H9 (cell line): ENCODE data around the gene NQO1. TPM values are rescaled to one million over a fixed set of nuclear protein-coding genes. Genes with fewer than 3 reads are reported as not detected.

Experiments used
- DNase-seq: peaks from one replicate; pipeline ENCODE4 v3.0.0-alpha.2; 2017
- H2AFZ ChIP-seq: one replicate; pipeline ENCODE4 v1.6.1; 2013; ENCODE audit warnings: mild to moderate bottlenecking, low read length, control low read depth, moderate library complexity
- H2AK5ac ChIP-seq: 2 replicates; pipeline ENCODE4 v1.6.1; 2013; ENCODE audit warnings: low read length, control low read depth, mixed read lengths; ENCODE audit not compliant: insufficient read length
- H2BK120ac ChIP-seq: one replicate; pipeline ENCODE4 v1.6.1; 2013; ENCODE audit warnings: low read depth, mild to moderate bottlenecking, low read length, control low read depth, inconsistent platforms; ENCODE audit not compliant: poor library complexity, severe bottlenecking
- H2BK12ac ChIP-seq: 2 replicates; pipeline ENCODE4 v1.6.1; 2013; ENCODE audit warnings: low read length, control low read depth, mixed read lengths, low read depth; ENCODE audit not compliant: insufficient read length
- H2BK15ac ChIP-seq: 2 replicates; pipeline ENCODE4 v1.6.1; 2013; ENCODE audit warnings: low read depth, low read length, control low read depth
- H2BK20ac ChIP-seq: one replicate; pipeline ENCODE4 v1.6.1; 2013; ENCODE audit warnings: low read depth, mild to moderate bottlenecking, low read length, control low read depth, inconsistent platforms; ENCODE audit not compliant: poor library complexity, severe bottlenecking
- H2BK5ac ChIP-seq: 2 replicates; pipeline ENCODE4 v1.6.1; 2013; ENCODE audit warnings: low read length, control low read depth, mixed read lengths; ENCODE audit not compliant: insufficient read length
- H3K14ac ChIP-seq: 2 replicates; pipeline ENCODE4 v1.6.1; 2013; ENCODE audit warnings: low read length, control low read depth; ENCODE audit not compliant: insufficient read depth
- H3K18ac ChIP-seq: 2 replicates; pipeline ENCODE4 v1.6.1; 2013; ENCODE audit warnings: low read depth, mild to moderate bottlenecking, mixed read lengths, low read length, control low read depth; ENCODE audit not compliant: insufficient read length
- H3K23ac ChIP-seq: 2 replicates; pipeline ENCODE4 v1.6.1; 2013; ENCODE audit warnings: low read length, control low read depth, mixed read lengths, low read depth; ENCODE audit not compliant: insufficient read length
- H3K23me2 ChIP-seq: 2 replicates; pipeline ENCODE4 v1.6.1; 2013; ENCODE audit warnings: low read depth, mild to moderate bottlenecking, mixed read lengths, low read length, control low read depth; ENCODE audit not compliant: insufficient read length, poor library complexity, severe bottlenecking
- H3K27ac ChIP-seq: 2 replicates; pipeline ENCODE4 v1.5.1; 2013; ENCODE audit warnings: low read length, control low read depth, mixed read lengths, low read depth; ENCODE audit not compliant: insufficient read length
- H3K27me3 ChIP-seq: 2 replicates; pipeline ENCODE4 v1.6.1; 2013; ENCODE audit warnings: low read length, control low read depth, inconsistent platforms; ENCODE audit not compliant: insufficient read depth
- H3K4ac ChIP-seq: 2 replicates; pipeline ENCODE4 v1.6.1; 2013; ENCODE audit warnings: low read depth, mild to moderate bottlenecking, control low read depth, inconsistent platforms, low read length, moderate library complexity
- H3K4me1 ChIP-seq: 2 replicates; pipeline ENCODE4 v1.6.1; 2013; ENCODE audit warnings: low read length, control low read depth, inconsistent platforms; ENCODE audit not compliant: insufficient read depth
- H3K4me2 ChIP-seq: 2 replicates; pipeline ENCODE4 v1.6.1; 2013; ENCODE audit warnings: low read length, control low read depth, mixed read lengths; ENCODE audit not compliant: insufficient read length, insufficient read depth
- H3K56ac ChIP-seq: 2 replicates; pipeline ENCODE4 v1.6.1; 2013; ENCODE audit warnings: low read depth, mild to moderate bottlenecking, mixed read lengths, low read length, control low read depth; ENCODE audit not compliant: insufficient read length
- H3K79me1 ChIP-seq: 2 replicates; pipeline ENCODE4 v1.6.1; 2013; ENCODE audit warnings: low read depth, mild to moderate bottlenecking, moderate library complexity, low read length, control low read depth, inconsistent platforms; ENCODE audit not compliant: insufficient read depth, poor library complexity, severe bottlenecking
- H3K79me2 ChIP-seq: 2 replicates; pipeline ENCODE4 v1.6.1; 2013; ENCODE audit warnings: low read length, control low read depth, inconsistent platforms; ENCODE audit not compliant: insufficient read depth
- H3K9ac ChIP-seq: 2 replicates; pipeline ENCODE4 v1.6.1; 2013; ENCODE audit warnings: low read length, control low read depth, mixed read lengths; ENCODE audit not compliant: insufficient read length; ENCODE audit errors: extremely low read depth
- H3K9me3 ChIP-seq: one replicate; pipeline ENCODE4 v1.6.1; 2013; ENCODE audit warnings: low read depth, low read length, inconsistent platforms; ENCODE audit not compliant: control insufficient read depth
- H3T11ph ChIP-seq: one replicate; pipeline ENCODE4 v1.6.1; 2013; ENCODE audit warnings: mild to moderate bottlenecking, low read length, control low read depth, inconsistent platforms
- H4K20me1 ChIP-seq: one replicate; pipeline ENCODE4 v1.6.1; 2013; ENCODE audit not compliant: control insufficient read depth, insufficient read length, insufficient read depth
- H4K5ac ChIP-seq: 2 replicates; pipeline ENCODE4 v1.6.1; 2013; ENCODE audit warnings: low read depth, mild to moderate bottlenecking, mixed read lengths, low read length, control low read depth; ENCODE audit not compliant: insufficient read length
- H4K8ac ChIP-seq: replicated peaks from 2 replicates; pipeline ENCODE4 v1.6.1; 2013; ENCODE audit warnings: low read length, control low read depth, mixed read lengths, low read depth; ENCODE audit not compliant: insufficient read length
- H4K91ac ChIP-seq: 2 replicates; pipeline ENCODE4 v1.6.1; 2013; ENCODE audit warnings: low read depth, mild to moderate bottlenecking, moderate library complexity, mixed read lengths, low read length, control low read depth; ENCODE audit not compliant: insufficient read length
- H3K27ac Mint-ChIP-seq, 3 experiments: 2 replicates in 2 of 3; 3 replicates in 1 of 3; pipeline ENCODE4 v1.8.0; 2020 to 2021; ENCODE audit warnings: mixed read lengths in 3 of 3, mild to moderate bottlenecking in 1 of 3, moderate library complexity in 1 of 3
- H3K27me3 Mint-ChIP-seq: 2 replicates; pipeline ENCODE4 v1.8.0; 2021; ENCODE audit warnings: low read depth, mild to moderate bottlenecking, moderate library complexity, mixed read lengths
- H3K36me3 Mint-ChIP-seq, 3 experiments: 2 replicates in 2 of 3; 3 replicates in 1 of 3; pipeline ENCODE4 v1.8.0; 2020 to 2021; ENCODE audit warnings: low read depth in 3 of 3, mixed read lengths in 3 of 3; ENCODE audit not compliant: insufficient read depth in 1 of 3
- H3K4me1 Mint-ChIP-seq, 2 experiments: 2 replicates each; pipeline ENCODE4 v1.8.0; 2020; ENCODE audit warnings: mixed read lengths in 2 of 2
- H3K4me3 Mint-ChIP-seq, 2 experiments: 2 replicates in 1 of 2; 3 replicates in 1 of 2; pipeline ENCODE4 v1.8.0; 2020 to 2021; ENCODE audit warnings: mild to moderate bottlenecking in 2 of 2, mixed read lengths in 2 of 2, moderate library complexity in 1 of 2
- H3K9me3 Mint-ChIP-seq, 2 experiments: 2 replicates in 1 of 2; 3 replicates in 1 of 2; pipeline ENCODE4 v1.8.0; 2020; ENCODE audit warnings: mild to moderate bottlenecking in 2 of 2, mixed read lengths in 2 of 2, moderate library complexity in 1 of 2
- WGBS: extraction: QIAGEN DNeasy Blood & Tissue Kit; methylation state at CpG from one replicate; pipeline ENCODE4 v1.1.7; 2013; ENCODE audit warnings: missing lambda C conversion rate, low lambda C conversion rate, mixed read lengths; ENCODE audit not compliant: insufficient read length; ENCODE audit errors: extremely low coverage; 5-methylcytosine and 5-hydroxymethylcytosine counted together
- total RNA-seq: library from RNA; stranded (reverse); gene quantifications from 2 replicates; pipeline ENCODE4 v1.2.1, GENCODE V29; 2021
- TF ChIP-seq, protein P1 (sequence below): fragments of 200-600 bp; sonication (generic); conservative IDR thresholded peaks from 3 replicates; pipeline ENCODE4 v1.8.0; 2021; ENCODE audit warnings: antibody characterized with exemption, mild to moderate bottlenecking

Gene NQO1
- total RNA-seq, 1 experiment from 2014 or later: 64.6 TPM

DNA sequence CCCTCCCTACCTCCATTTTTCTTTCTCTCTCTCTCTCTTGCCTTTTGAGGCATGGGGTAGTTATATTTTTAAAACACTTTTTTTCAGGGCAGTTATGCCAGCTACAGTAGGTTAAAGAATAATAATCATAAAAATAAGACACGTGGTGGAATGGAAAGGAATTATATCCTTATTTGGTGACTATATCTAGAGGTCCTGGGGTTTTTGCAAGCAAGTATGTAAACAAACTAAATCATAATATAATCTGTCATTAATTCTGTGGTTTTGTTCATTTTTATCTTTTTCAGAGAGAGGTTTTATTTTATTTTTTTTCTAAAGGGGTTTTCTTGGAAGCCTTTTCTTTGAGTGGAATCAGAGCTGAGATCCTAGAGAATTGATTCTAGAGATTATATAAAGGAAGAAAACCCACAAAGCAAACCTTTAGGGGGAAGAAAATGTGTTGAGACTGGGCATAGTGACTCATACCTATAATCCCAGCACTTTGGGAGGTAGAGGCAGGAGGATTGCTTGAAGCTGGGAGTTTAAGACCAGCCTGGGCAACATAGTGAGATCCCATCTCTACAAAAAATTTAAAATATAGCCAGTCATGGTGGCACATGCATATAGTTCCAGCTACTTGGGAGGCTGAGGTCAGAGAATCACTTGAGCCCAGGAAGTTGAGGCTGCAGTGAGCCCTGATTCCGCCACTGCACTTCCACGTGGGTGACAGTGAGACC lies 53.2 kb downstream of the NQO1 start:
- no peaks in the 10 kb centered on the region for H3K23me2 ChIP-seq
- no peaks in the 10 kb centered on the region for H3K79me2 ChIP-seq
- Mint-ChIP-seq H3K36me3 (peaks cover 5 to 27% (median 14%) of the 10 kb centered on the region in 3 experiments; a peak in 6 of 7 replicates), H3K9me3 (no peaks in the 10 kb centered on the region), H3K4me3 (no peak overlapping the region), H3K27me3 (no peaks in the 10 kb centered on the region), H3K27ac (no peak overlapping the region), H3K4me1 (no peaks in the 10 kb centered on the region)
- no peak overlapping the region for H3K4me2 ChIP-seq
- H3K27me3 ChIP-seq: no peaks in the 10 kb centered on the region
- no peak for DNase-seq
- no peak overlapping the region for H3K9ac ChIP-seq
- no peak overlapping the region for H3K56ac ChIP-seq
- H3K14ac ChIP-seq: no peak overlapping the region
- no peak overlapping the region for H3K27ac ChIP-seq
- TF ChIP-seq, protein P1, sequence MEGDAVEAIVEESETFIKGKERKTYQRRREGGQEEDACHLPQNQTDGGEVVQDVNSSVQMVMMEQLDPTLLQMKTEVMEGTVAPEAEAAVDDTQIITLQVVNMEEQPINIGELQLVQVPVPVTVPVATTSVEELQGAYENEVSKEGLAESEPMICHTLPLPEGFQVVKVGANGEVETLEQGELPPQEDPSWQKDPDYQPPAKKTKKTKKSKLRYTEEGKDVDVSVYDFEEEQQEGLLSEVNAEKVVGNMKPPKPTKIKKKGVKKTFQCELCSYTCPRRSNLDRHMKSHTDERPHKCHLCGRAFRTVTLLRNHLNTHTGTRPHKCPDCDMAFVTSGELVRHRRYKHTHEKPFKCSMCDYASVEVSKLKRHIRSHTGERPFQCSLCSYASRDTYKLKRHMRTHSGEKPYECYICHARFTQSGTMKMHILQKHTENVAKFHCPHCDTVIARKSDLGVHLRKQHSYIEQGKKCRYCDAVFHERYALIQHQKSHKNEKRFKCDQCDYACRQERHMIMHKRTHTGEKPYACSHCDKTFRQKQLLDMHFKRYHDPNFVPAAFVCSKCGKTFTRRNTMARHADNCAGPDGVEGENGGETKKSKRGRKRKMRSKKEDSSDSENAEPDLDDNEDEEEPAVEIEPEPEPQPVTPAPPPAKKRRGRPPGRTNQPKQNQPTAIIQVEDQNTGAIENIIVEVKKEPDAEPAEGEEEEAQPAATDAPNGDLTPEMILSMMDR: no peak
- no peak overlapping the region for H2AFZ ChIP-seq
- H4K8ac ChIP-seq: no peak overlapping the region
- no peak overlapping the region for H2BK12ac ChIP-seq
- H2BK20ac ChIP-seq: no peak overlapping the region
- H2AK5ac ChIP-seq: no peak overlapping the region
- no peaks in the 10 kb centered on the region for H3K79me1 ChIP-seq
- H3K9me3 ChIP-seq: no peaks in the 10 kb centered on the region
- H3K18ac ChIP-seq: no peak overlapping the region
- H2BK15ac ChIP-seq: no peak overlapping the region
- H2BK120ac ChIP-seq: no peak overlapping the region
- no peak overlapping the region for H3K23ac ChIP-seq
- H3K4ac ChIP-seq: no peak overlapping the region
- no peak overlapping the region for H3T11ph ChIP-seq
- no peaks in the 10 kb centered on the region for H3K4me1 ChIP-seq
- WGBS: no CpG with 5 or more reads among the region's 3 CpGs
- no peak overlapping the region for H4K5ac ChIP-seq
- no peaks in the 10 kb centered on the region for H4K20me1 ChIP-seq
- no peak overlapping the region for H4K91ac ChIP-seq
- no peak overlapping the region for H2BK5ac ChIP-seq
